Endothelial cell of umbilical vein (primary cell): ENCODE data around the gene TRIM23. TPM values are rescaled to one million over a fixed set of nuclear protein-coding genes. Genes with fewer than 3 reads are reported as not detected.

Source experiments
- BruUV-seq: library from RNA; stranded (reverse); fragments of 400-500 nt; replicated peaks from 2 replicates; lab custom pipeline; 2021; lab: Mats Ljungman, UMichigan
- CTCF ChIA-PET: fragments of 300-600, 350-600 bp; sonication (Branson Sonifier 250); formaldehyde crosslinking; loops from one replicate; lab custom pipeline; 2021; ENCODE audit warnings: antibody characterized with exemption, inconsistent platforms; lab: Charles Lee
- POLR2A ChIA-PET: fragments of 300-600, 350-600 bp; sonication (Branson Sonifier 250); formaldehyde crosslinking; loops from one replicate; lab custom pipeline; 2021; ENCODE audit warnings: antibody characterized with exemption, inconsistent platforms; lab: Charles Lee
- DNase-seq: peaks from one replicate; pipeline ENCODE4 v3.0.0-alpha.2; 2011; ENCODE audit warnings: low read depth, low spot score
- FAIRE-seq: peaks from 2 replicates; lab custom pipeline; 2011; peaks lifted over from hg19 to GRCh38; lab: Jason Lieb, UNC
- H2AFZ ChIP-seq: 2 replicates; pipeline ENCODE4 v1.6.0; 2012; ENCODE audit warnings: low read depth, low read length, control low read depth, inconsistent platforms
- H3K27ac ChIP-seq: 2 replicates; pipeline ENCODE4 v1.5.1; 2011; ENCODE audit warnings: low read depth, mild to moderate bottlenecking, control low read depth, low read length, moderate library complexity; ENCODE audit not compliant: insufficient read depth
- H3K27me3 ChIP-seq, 2 experiments: 2 replicates each; pipeline versions ENCODE4 v1.6.0 to v1.6.1; 2011; ENCODE audit warnings: low read length in 2 of 2, mixed read lengths in 1 of 2; ENCODE audit not compliant: control insufficient read depth in 2 of 2, insufficient read depth in 2 of 2
- H3K36me3 ChIP-seq, 2 experiments: 2 replicates in 1 of 2; 3 replicates in 1 of 2; pipeline ENCODE4 v1.5.1; 2011; ENCODE audit warnings: low read length in 2 of 2, mild to moderate bottlenecking in 1 of 2, moderate library complexity in 1 of 2; ENCODE audit not compliant: control insufficient read depth in 2 of 2, insufficient read depth in 2 of 2; ENCODE audit errors: extremely low read depth in 1 of 2
- H3K4me1 ChIP-seq: 3 replicates; pipeline ENCODE4 v1.5.1; 2011; ENCODE audit warnings: mild to moderate bottlenecking, low read length; ENCODE audit not compliant: control insufficient read depth, insufficient read depth; ENCODE audit errors: extremely low read depth
- H3K4me2 ChIP-seq: 2 replicates; pipeline ENCODE4 v1.6.1; 2011; ENCODE audit warnings: low read length, control low read depth, mixed read lengths; ENCODE audit not compliant: insufficient read depth
- H3K4me3 ChIP-seq, 3 experiments: fragments of 200-600 bp in 1 of 3; sonication (generic), shearing (Covaris generic) in 1 of 3; replicated peaks in 1 of 3; 2 replicates each; pipeline ENCODE4 v1.5.1; 2011 to 2016; ENCODE audit warnings: control low read depth in 3 of 3, low read length in 3 of 3, mild to moderate bottlenecking in 2 of 3, inconsistent platforms in 1 of 3, low read depth in 1 of 3, moderate library complexity in 1 of 3; ENCODE audit not compliant: insufficient read depth in 1 of 3
- H3K79me2 ChIP-seq: 2 replicates; pipeline ENCODE4 v1.6.0; 2012; ENCODE audit warnings: low read length, inconsistent platforms; ENCODE audit not compliant: control insufficient read depth, insufficient read depth
- H3K9ac ChIP-seq: replicated peaks from 2 replicates; pipeline ENCODE3; 2011; ENCODE audit warnings: low read length, control low read depth; ENCODE audit not compliant: insufficient read depth; ENCODE audit errors: extremely low read depth
- H3K9me1 ChIP-seq: replicated peaks from 3 replicates; pipeline ENCODE4 v1.6.0; 2011; ENCODE audit warnings: mild to moderate bottlenecking, low read length; ENCODE audit not compliant: control insufficient read depth, insufficient read depth; ENCODE audit errors: extremely low read depth
- H3K9me3 ChIP-seq: replicated peaks from 2 replicates; pipeline ENCODE4 v1.5.1; 2012; ENCODE audit warnings: low read length, inconsistent platforms; ENCODE audit not compliant: control insufficient read depth, insufficient read depth
- H4K20me1 ChIP-seq: replicated peaks from 2 replicates; pipeline ENCODE3; 2011; ENCODE audit warnings: mild to moderate bottlenecking, low read length; ENCODE audit not compliant: control insufficient read depth, insufficient read depth; ENCODE audit errors: extremely low read depth
- EZH2 ChIP-seq: IDR thresholded peaks from 2 replicates; pipeline ENCODE4 v1.6.1; 2012; ENCODE audit warnings: borderline replicate concordance, low read depth, mild to moderate bottlenecking, moderate library complexity, low read length, inconsistent platforms; ENCODE audit not compliant: severe bottlenecking
- FOS ChIP-seq: IDR thresholded peaks from 2 replicates; pipeline ENCODE4 v1.6.1; 2011; ENCODE audit warnings: mild to moderate bottlenecking, low read length, moderate library complexity, borderline replicate concordance; ENCODE audit not compliant: insufficient read depth
- GATA2 ChIP-seq: IDR thresholded peaks from 2 replicates; pipeline ENCODE4 v1.7.0; 2011; ENCODE audit warnings: low read depth, mild to moderate bottlenecking, moderate library complexity, mixed read lengths, low read length; ENCODE audit not compliant: insufficient read length, insufficient read depth
- JUN ChIP-seq: IDR thresholded peaks from 2 replicates; pipeline ENCODE4 v1.6.1; 2011; ENCODE audit warnings: borderline replicate concordance, low read depth; ENCODE audit not compliant: insufficient read length, insufficient read depth
- MYC ChIP-seq: IDR thresholded peaks from one replicate; pipeline ENCODE4 v1.6.1; 2011; ENCODE audit warnings: mild to moderate bottlenecking, low read depth, low read length
- POLR2A ChIP-seq: IDR thresholded peaks from 2 replicates; pipeline ENCODE4 v1.6.1; 2012; ENCODE audit warnings: low read depth, mild to moderate bottlenecking, control low read depth, low read length
- POLR2AphosphoS5 ChIP-seq: IDR thresholded peaks from 2 replicates; pipeline ENCODE4 v1.6.1; 2012; ENCODE audit warnings: low read depth, mild to moderate bottlenecking, control low read depth, low read length, moderate library complexity; ENCODE audit not compliant: insufficient read depth
- dilution Hi-C: fragments of 300-500 bp; cut with MboI; formaldehyde crosslinking; loops from one replicate; pipeline ENCODE4 v1.15.0; 2019; ENCODE audit warnings: low sequenced_read_pairs; ENCODE audit not compliant: extremely low pct_ligation_motif_present
- intact Hi-C: fragments of 100-400 bp; cut with micrococcal nuclease; formaldehyde crosslinking; loops from one replicate; pipeline ENCODE4 v1.10.0; 2022
- polyA plus RNA-seq, 4 experiments: library from polyadenylated mRNA; depleted of rRNA in 3 of 4; stranded (reverse) in 3 of 4; unstranded in 1 of 4; fragments of >200 nt; gene quantifications; 2 replicates each; pipeline versions ENCODE4 v1.2.1 to v1.2.3, GENCODE V29; 2011 to 2012; ENCODE audit warnings: missing spikeins in 1 of 4
- total RNA-seq: library from RNA; stranded (reverse); gene quantifications from 2 replicates; pipeline ENCODE4 v1.2.3, GENCODE V29; 2021
- TF ChIP-seq, protein P1 (sequence below), 2 donors: IDR thresholded peaks; 1 replicate in 1 of 2; 2 replicates in 1 of 2; pipeline ENCODE4 v1.5.1; 2011; ENCODE audit warnings: low read length in 2 of 2, mild to moderate bottlenecking in 2 of 2, moderate library complexity in 2 of 2, control low read depth in 1 of 2, inconsistent platforms in 1 of 2, low read depth in 1 of 2; ENCODE audit not compliant: insufficient read depth in 1 of 2; ENCODE audit errors: extremely low read depth in 1 of 2
- TF ChIP-seq, protein P2 (sequence below): IDR thresholded peaks from 2 replicates; pipeline ENCODE4 v1.6.1; 2011; ENCODE audit not compliant: insufficient read depth, insufficient read length

The TRIM23 gene
- total and polyA plus RNA-seq, 2 donors (not counting 3 experiments of a cell fraction or from before 2014, with no cell fraction given): 2.2 to 10.6 TPM

DNA sequence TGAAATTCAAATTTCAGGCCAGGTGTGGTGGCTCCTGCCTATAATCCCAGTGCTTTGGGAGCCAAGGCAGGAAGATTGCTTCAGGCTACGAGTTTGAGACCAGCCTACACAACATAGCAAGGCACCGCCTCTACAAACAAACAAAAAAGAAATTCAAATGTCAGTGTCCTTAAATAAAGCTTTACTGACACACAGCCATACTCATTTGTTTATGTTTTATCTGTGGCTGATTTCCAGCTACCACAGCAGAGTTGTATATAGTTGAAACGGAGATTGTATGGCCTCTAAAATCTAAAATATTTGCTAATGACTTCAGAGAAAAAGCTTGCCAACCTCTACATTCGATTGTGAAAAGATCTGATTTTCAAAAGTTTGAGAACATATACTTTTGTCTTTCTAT lies 16.1 kb upstream of the TRIM23 start:
- Histone ChIP-seq H3K4me3 (no peak overlapping the region), H3K9me1 (no peaks in the 10 kb centered on the region), H3K27ac (no peak overlapping the region), H3K36me3 (peaks cover 2 to 9% of the 10 kb centered on the region in 2 experiments), H3K27me3 (no peaks in the 10 kb centered on the region), H3K4me2 (no peak overlapping the region), H3K9ac (no peak overlapping the region), H3K9me3 (no peaks in the 10 kb centered on the region), H3K79me2 (no peaks in the 10 kb centered on the region), H2AFZ (no peak overlapping the region), H4K20me1 (no peaks in the 10 kb centered on the region), H3K4me1 (no peaks in the 10 kb centered on the region)
- POLR2A ChIA-PET: no interaction called here
- intact Hi-C loops (no loop called here), dilution Hi-C loops (no loop called here)
- DNase-seq (no peak), FAIRE-seq (no peak)
- no peak for TF ChIP-seq GATA2
- no peak for TF ChIP-seq JUN
- TF ChIP-seq MYC: no peak
- TF ChIP-seq POLR2A: no peak
- TF ChIP-seq, protein P1, sequence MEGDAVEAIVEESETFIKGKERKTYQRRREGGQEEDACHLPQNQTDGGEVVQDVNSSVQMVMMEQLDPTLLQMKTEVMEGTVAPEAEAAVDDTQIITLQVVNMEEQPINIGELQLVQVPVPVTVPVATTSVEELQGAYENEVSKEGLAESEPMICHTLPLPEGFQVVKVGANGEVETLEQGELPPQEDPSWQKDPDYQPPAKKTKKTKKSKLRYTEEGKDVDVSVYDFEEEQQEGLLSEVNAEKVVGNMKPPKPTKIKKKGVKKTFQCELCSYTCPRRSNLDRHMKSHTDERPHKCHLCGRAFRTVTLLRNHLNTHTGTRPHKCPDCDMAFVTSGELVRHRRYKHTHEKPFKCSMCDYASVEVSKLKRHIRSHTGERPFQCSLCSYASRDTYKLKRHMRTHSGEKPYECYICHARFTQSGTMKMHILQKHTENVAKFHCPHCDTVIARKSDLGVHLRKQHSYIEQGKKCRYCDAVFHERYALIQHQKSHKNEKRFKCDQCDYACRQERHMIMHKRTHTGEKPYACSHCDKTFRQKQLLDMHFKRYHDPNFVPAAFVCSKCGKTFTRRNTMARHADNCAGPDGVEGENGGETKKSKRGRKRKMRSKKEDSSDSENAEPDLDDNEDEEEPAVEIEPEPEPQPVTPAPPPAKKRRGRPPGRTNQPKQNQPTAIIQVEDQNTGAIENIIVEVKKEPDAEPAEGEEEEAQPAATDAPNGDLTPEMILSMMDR (IDR thresholded peaks at IDR 0.05; ENCODE audit: extremely low read depth in 1 of 2, insufficient read depth in 1 of 2, low read depth in 1 of 2, low read length in 2 of 2): no peak
- TF ChIP-seq, protein P2, sequence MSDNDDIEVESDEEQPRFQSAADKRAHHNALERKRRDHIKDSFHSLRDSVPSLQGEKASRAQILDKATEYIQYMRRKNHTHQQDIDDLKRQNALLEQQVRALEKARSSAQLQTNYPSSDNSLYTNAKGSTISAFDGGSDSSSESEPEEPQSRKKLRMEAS: no peak
- no peak for TF ChIP-seq FOS
- TF ChIP-seq EZH2: no peak
- no peak for TF ChIP-seq POLR2AphosphoS5
- BruUV-seq: no TSS peak
- CTCF ChIA-PET: no interaction called here
